OCI-LY3 (cell line): ENCODE results near the gene FMN1.

Source experiments
- EZH2phosphoT487 ChIP-seq: fragments of 200-600 bp; shearing (Covaris generic); IDR thresholded peaks from 2 replicates; pipeline ENCODE4 v1.6.1; 2018; ENCODE audit warnings: antibody characterized with exemption, mixed run types, low read depth
- TF ChIP-seq, protein P1 (sequence below): fragments of 200-600, 300-600 bp; sonication (generic); IDR thresholded peaks from 2 replicates; pipeline ENCODE4 v1.5.1; 2014; ENCODE audit warnings: antibody characterized with exemption, low read length, low read depth

DNA sequence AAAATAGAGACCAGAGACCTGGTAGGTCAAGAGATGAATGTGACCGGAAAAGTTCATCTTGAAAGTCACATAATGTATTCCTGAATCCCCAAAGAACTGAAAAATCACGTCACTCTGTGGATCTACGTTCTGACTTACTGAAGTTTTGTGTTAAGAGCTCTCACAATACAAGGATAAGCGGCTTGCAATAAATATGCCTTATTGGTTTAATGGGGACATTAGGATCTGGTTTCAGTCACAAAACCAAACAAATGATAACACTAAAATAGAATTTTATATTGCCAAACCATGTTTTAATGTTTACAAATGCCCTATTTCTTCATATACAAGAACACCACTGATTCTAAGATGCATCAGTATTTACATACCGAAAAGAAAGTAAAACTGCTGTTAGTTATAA lies 164.2 kb downstream of the FMN1 start:
- TF ChIP-seq, protein P1, sequence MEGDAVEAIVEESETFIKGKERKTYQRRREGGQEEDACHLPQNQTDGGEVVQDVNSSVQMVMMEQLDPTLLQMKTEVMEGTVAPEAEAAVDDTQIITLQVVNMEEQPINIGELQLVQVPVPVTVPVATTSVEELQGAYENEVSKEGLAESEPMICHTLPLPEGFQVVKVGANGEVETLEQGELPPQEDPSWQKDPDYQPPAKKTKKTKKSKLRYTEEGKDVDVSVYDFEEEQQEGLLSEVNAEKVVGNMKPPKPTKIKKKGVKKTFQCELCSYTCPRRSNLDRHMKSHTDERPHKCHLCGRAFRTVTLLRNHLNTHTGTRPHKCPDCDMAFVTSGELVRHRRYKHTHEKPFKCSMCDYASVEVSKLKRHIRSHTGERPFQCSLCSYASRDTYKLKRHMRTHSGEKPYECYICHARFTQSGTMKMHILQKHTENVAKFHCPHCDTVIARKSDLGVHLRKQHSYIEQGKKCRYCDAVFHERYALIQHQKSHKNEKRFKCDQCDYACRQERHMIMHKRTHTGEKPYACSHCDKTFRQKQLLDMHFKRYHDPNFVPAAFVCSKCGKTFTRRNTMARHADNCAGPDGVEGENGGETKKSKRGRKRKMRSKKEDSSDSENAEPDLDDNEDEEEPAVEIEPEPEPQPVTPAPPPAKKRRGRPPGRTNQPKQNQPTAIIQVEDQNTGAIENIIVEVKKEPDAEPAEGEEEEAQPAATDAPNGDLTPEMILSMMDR = no peak
- no peak for TF ChIP-seq EZH2phosphoT487
